Measurements from ENCODE around the gene BOC. TPM values are rescaled to one million over a fixed set of nuclear protein-coding genes. Genes with fewer than 3 reads are reported as not detected.

BOC gene
- total and polyA plus RNA-seq, 2 of the 4 experiments (the other 2 are of a cell fraction), result 6.8 to 15.2 TPM

GRCh38 chr3:113243846-113244245 is 32.5 kb downstream of the BOC start:
- in situ Hi-C loops (cut with MboI; ENCODE audit: low sequenced_read_pairs) (no loop called here), intact Hi-C loops (cut with micrococcal nuclease) (no loop called here), dilution Hi-C loops (cut with HindIII; ENCODE audit: low sequenced_read_pairs, unreplicated experiment) (no loop called here)
- no CpG with 5 or more reads among the region's 3 CpGs for WGBS, 2 experiments (ENCODE audit: extremely low coverage in 2 of 2, insufficient read length in 1 of 2)
- H4K20me1 ChIP-seq (ENCODE audit: insufficient read depth, low read length), result no peaks in the 10 kb centered on the region
- H2BK5ac ChIP-seq (ENCODE audit: low read depth, low read length, poor library complexity, severe bottlenecking), result no peak overlapping the region
- H3K9ac ChIP-seq (ENCODE audit: low read depth, low read length), result no peak overlapping the region
- peak overlapping the region; percentile 53; the same call in 1 of the 2 replicates for H2AK5ac ChIP-seq (ENCODE audit: low read depth, low read length)
- H3K27me3 ChIP-seq (ENCODE audit: control insufficient read depth, insufficient read depth, low read length), result peaks cover 2% of the 10 kb centered on the region; the same call in 1 of the 2 replicates
- no peak for ATAC-seq (ENCODE audit: low read depth)
- H3K9me1 ChIP-seq (ENCODE audit: insufficient read depth, low read length), result peaks cover 8% of the 10 kb centered on the region; the same call in 1 of the 2 replicates
- H2BK20ac ChIP-seq (ENCODE audit: low read depth, low read length), result no peak overlapping the region
- peak overlapping the region; percentile 26 for H2AFZ ChIP-seq (replicated peaks; ENCODE audit: low read length, poor library complexity)
- H3K56ac ChIP-seq (ENCODE audit: extremely low read depth, insufficient read depth, low read length), result no peak overlapping the region
- no peak overlapping the region for H4K91ac ChIP-seq (ENCODE audit: insufficient read depth, low read depth, low read length)
- no peak overlapping the region for H3K18ac ChIP-seq (ENCODE audit: low read depth, low read length)
- H3K23ac ChIP-seq (ENCODE audit: low read depth, low read length), result no peak overlapping the region
- H2BK15ac ChIP-seq (ENCODE audit: low read depth, low read length), result no peak overlapping the region
- no peak overlapping the region for H2AK9ac ChIP-seq (replicated peaks; ENCODE audit: low read depth, low read length, poor library complexity)
- no peaks in the 10 kb centered on the region for H3K36me3 ChIP-seq (ENCODE audit: control insufficient read depth, insufficient read depth, low read length)
- CTCF ChIA-PET, result no interaction called here
- no peak overlapping the region for H3K14ac ChIP-seq (replicated peaks; ENCODE audit: low read depth, low read length)
- peak overlapping the region; percentile 24; the same call in 1 of the 2 replicates for H3K4ac ChIP-seq (ENCODE audit: low read depth, low read length)
- POLR2A ChIA-PET (ENCODE audit: unreplicated experiment), result no interaction called here
- BruUV-seq (replicated peaks), result no TSS peak
- H3K9me3 ChIP-seq (ENCODE audit: control insufficient read depth, insufficient read depth, low read length), result no peaks in the 10 kb centered on the region
- H2BK120ac ChIP-seq (ENCODE audit: low read depth, low read length), result no peak overlapping the region
- H3K79me1 ChIP-seq (ENCODE audit: low read depth in 1 of 2, low read length in 2 of 2), result no peaks in the 10 kb centered on the region
- H3K27ac ChIP-seq (ENCODE audit: insufficient read depth, low read length), result no peak overlapping the region
- H3K4me3 ChIP-seq (ENCODE audit: insufficient read depth, low read depth, low read length), result no peak overlapping the region
- DNase-seq, result no peak
- no peak for TF ChIP-seq BHLHE40 (IDR thresholded peaks at IDR 0.05; ENCODE audit: low read depth, low read length)
- H3K4me2 ChIP-seq (ENCODE audit: low read depth, low read length), result no peak overlapping the region
- no peak overlapping the region for H4K8ac ChIP-seq (ENCODE audit: low read depth in 2 of 2, low read length in 2 of 2)
- H4K5ac ChIP-seq (ENCODE audit: low read depth, low read length), result no peak overlapping the region
- peaks cover 16% of the 10 kb centered on the region for H3K4me1 ChIP-seq (ENCODE audit: control insufficient read depth, insufficient read depth, low read length)
